ENCODE measurements around the gene GLB1L2.
"Not testable (repeated sequence)": the region's sequence is repeated elsewhere in the genome, so short reads cannot be mapped to it uniquely, and the experiment has no call there.

Gene GLB1L2, protein sequence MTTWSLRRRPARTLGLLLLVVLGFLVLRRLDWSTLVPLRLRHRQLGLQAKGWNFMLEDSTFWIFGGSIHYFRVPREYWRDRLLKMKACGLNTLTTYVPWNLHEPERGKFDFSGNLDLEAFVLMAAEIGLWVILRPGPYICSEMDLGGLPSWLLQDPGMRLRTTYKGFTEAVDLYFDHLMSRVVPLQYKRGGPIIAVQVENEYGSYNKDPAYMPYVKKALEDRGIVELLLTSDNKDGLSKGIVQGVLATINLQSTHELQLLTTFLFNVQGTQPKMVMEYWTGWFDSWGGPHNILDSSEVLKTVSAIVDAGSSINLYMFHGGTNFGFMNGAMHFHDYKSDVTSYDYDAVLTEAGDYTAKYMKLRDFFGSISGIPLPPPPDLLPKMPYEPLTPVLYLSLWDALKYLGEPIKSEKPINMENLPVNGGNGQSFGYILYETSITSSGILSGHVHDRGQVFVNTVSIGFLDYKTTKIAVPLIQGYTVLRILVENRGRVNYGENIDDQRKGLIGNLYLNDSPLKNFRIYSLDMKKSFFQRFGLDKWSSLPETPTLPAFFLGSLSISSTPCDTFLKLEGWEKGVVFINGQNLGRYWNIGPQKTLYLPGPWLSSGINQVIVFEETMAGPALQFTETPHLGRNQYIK

DNA sequence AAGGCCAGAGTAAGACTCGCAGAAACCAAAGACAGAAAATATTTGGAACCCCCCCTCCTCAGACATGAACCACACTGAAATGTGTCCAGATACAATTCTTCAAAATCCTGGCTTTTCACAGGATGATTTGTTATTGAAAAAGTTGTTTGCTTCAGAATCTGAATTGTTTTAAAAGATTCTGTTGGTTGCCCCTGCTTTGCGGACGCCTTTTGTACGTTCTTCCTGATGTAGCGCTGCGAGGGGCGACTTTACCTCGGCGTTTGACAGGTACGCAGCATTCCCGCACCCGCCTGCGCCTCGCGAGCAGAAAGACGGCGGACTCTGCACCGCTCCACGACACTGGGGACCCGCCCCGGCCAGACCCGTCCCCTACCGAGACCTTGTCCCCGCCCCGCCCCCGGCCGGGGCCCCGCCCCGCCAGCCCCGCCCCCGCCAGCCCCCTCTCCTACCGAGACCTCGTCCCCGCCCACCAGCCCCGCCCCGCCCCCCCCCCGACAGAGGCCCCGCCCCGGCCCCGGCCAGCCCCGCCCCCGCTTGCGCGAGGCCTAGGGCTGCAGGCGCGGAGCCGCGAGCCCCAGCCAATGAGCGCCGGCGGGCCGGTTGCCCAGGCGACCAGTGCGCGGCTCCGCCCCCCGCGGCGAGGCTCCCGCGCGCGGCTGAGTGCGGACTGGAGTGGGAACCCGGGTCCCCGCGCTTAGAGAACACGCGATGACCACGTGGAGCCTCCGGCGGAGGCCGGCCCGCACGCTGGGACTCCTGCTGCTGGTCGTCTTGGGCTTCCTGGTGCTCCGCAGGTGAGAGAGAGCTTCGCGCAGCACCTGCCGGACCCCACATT is at the start of gene GLB1L2:
TSS of gene GLB1L2 (plus strand) at position 635 of the 835 bp plus-strand sequence. CDS start at position 709, 74 bp downstream.
- no peak for DNase-seq (ENCODE audit: low read depth, low spot score)
- H3K27ac ChIP-seq, result no peak within 1 kb of the TSS

DNA sequence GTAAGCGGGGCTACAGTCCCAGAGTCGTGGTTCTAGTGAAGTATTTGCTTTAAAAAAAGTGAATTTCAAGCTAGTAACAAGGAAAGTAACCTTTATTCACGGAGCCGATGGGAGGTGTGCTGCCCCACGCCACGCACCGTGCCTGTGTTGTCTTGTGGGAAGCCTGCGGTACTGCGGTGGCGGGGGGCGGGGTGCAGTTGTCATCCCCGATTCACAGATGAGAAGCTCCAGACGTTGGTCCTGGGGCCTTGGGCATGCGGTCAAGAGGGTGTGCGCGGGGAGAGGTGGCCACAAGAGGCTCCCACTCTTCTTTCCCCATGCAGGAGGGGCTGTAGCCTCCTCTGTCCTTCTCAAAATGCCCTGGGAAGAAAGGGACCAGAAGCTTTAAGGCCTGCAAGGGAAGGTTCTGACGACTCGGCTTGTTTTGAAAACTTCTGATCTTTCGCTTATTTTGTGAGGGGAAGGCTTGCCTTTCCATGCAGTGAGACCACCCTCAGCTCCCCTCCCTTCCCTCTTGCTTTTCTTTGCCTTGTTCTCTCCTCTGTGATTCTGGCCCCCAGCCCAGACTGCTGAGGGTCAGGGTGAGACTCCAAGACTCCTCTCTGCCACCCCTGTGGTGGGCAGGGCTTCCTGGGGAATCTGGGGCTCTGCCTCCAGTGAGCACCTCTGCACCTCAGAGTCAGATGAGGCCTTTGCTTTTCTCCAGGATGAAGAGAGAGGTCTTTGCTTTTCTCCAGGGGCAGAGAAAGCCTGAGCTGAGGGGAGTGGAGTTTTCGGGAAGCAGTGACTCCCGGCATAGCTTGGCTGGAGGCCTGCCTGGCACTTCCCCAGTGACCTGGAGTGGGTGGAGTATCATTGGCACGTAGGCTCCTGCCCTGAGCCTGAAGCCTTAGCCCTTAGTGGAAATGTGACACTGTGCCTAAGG is 49.4 kb upstream of the GLB1L2 start:
- no peak for DNase-seq (ENCODE audit: low read depth, low spot score)
- no peak overlapping the region for H3K27ac ChIP-seq

GRCh38 chr11:134283461-134284230 is 48.1 kb upstream of the GLB1L2 start:
- no peak overlapping the region for H3K27ac ChIP-seq
- no peak for DNase-seq (ENCODE audit: low read depth, low spot score)

GRCh38 chr11:134284349-134284748 is 47.4 kb upstream of the GLB1L2 start:
- H3K27ac ChIP-seq; DNase-seq (ENCODE audit: low read depth, low spot score): not testable (repeated sequence)

- H3K27ac ChIP-seq, result no peak overlapping the region
Measured at GRCh38 chr11:134287561-134287960, 44.2 kb upstream of the GLB1L2 start.

DNA sequence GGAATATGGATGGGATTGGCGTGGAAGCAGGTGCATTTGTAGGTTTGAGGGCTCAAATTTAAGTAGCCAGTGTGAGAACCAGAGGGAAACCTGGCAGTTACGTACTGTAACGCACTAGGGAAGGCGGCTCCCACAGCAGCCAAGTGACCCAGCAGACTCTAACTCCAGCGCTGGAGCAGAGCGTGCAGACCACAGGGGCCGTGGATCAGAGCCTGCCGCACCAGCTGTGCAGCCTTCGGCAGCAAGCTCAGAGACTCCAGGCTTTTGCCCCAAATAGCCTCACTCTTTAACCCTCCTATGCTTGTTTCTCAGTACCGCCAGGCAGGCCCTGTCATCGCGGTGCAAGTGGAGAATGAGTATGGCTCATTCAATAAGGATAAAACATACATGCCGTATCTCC is 43.3 kb upstream of the GLB1L2 start:
- no peak overlapping the region for H3K27ac ChIP-seq
- no peak for DNase-seq (ENCODE audit: low read depth, low spot score)

More at GRCh38 chr11:134287561-134287960, 44.2 kb upstream of the GLB1L2 start:
- no peak for DNase-seq (ENCODE audit: low read depth, low spot score)

GRCh38 chr11:134289167-134289566 is 42.6 kb upstream of the GLB1L2 start:
- H3K27ac ChIP-seq, result no peak overlapping the region
- DNase-seq (ENCODE audit: low read depth, low spot score), result no peak

DNA sequence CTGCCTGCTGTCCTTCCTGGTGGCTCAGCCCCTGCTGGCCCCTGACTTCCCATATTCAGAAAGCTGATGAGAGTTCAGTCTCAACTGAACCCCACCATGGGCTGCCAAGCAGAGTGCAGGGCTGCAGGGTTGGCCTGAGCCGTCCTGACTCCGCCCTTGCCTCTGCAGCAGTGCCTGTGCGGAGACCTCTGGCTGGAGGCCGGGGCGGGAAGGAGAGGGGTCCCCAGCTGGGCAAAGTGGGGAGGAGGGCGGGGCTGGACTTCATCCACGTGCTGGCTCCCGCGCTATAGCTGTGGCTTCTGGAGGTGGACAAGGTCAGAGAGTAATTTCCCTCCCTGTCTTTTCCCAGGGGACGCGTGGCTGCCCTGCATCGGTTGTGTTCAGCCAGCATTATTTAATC is 42.0 kb upstream of the GLB1L2 start:
- no peak for DNase-seq (ENCODE audit: low read depth, low spot score)
- no peak overlapping the region for H3K27ac ChIP-seq

- DNase-seq (ENCODE audit: low read depth, low spot score), result no peak
- no peak overlapping the region for H3K27ac ChIP-seq
Measured at GRCh38 chr11:134290646-134291045, 41.1 kb upstream of the GLB1L2 start.

GRCh38 chr11:134291196-134291595 is 40.6 kb upstream of the GLB1L2 start:
- no peak overlapping the region for H3K27ac ChIP-seq
- no peak for DNase-seq (ENCODE audit: low read depth, low spot score)

DNA sequence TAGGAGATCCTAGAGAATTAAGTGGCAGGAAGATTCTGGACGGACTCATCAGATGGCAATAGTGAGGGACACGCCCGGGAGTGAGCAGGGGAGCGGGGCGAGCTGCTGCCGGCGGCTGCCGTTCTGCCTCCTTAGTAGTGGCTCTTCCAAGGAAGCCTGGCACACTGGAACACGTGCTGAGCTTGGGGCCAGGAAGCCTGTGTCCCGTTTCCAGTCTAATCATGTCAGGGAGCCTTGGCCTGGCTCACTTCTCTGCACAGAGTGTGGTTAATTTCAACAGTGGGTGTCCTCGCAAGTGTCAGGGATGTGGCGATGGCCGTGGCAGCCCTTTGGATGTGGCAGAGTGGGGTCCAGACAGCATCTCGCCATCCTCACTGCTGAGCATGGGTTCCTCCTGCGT is 39.1 kb upstream of the GLB1L2 start:
- DNase-seq (ENCODE audit: low read depth, low spot score), result no peak
- no peak overlapping the region for H3K27ac ChIP-seq

- H3K27ac ChIP-seq, result no peak overlapping the region
- DNase-seq (ENCODE audit: low read depth, low spot score), result no peak
Measured at GRCh38 chr11:134293119-134294113, 38.4 kb upstream of the GLB1L2 start.

DNA sequence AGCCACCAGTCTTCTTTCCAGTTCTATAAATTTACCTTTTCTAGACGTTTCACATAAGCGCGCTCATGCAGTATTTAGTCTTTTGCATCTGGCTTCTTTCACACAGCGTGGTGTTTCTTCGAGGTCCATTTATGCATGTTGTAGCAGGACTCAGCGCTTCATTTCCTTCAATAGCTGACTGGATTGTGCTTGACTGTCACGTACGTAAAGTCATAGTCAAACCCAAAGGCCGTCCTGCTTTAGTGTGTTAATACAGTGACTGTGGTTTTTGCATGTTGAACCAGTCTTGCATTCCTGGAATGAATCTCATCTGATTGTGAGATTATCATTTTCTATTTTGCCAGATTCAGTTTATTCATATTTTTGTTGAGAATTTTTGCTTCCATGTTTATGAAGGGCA is 37.1 kb upstream of the GLB1L2 start:
- H3K27ac ChIP-seq, result no peak overlapping the region
- DNase-seq (ENCODE audit: low read depth, low spot score), result no peak

DNA sequence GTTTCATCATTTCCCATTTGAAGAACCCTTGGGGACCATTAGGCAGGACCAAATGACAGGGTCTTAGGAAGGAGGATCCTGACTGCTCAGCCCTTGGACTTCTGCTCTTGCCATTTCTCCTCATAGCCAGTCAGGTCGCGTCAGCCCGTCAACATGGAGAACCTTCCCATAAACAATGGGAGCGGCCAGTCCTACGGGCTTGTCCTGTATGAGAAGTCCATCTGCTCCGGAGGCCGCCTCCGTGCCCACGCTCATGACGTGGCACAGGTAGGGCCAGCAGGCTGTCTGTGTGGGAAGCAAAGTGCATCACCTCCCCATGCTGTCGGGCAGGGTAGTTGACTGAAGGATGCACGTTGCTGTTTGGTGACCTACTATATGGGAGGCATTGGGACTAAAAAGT is 19.6 kb upstream of the GLB1L2 start:
- no peak for DNase-seq (ENCODE audit: low read depth, low spot score)
- no peak overlapping the region for H3K27ac ChIP-seq

DNA sequence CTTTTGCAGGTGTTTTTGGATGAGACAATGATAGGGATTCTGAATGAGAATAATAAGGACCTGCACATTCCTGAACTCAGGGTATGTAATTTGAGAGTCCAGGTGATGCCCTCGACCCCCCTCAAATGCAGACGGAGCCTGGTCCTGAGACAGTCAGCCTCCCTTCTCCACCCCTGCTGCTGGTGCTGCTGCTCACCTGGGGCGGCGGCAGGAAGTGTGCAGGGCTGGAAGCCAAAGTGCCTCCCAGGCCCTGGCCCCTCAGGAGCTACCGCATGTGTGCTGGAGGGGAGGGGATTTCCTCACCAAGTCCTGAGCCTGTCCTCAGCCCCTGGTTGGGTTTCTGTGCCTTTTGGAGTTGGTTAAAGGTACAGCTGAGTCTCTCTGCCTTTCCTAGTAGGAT is 19.0 kb upstream of the GLB1L2 start:
- no peak for DNase-seq (ENCODE audit: low read depth, low spot score)
- no peak overlapping the region for H3K27ac ChIP-seq

GRCh38 chr11:134313379-134313778 is 18.4 kb upstream of the GLB1L2 start:
- H3K27ac ChIP-seq, result no peak overlapping the region

DNA sequence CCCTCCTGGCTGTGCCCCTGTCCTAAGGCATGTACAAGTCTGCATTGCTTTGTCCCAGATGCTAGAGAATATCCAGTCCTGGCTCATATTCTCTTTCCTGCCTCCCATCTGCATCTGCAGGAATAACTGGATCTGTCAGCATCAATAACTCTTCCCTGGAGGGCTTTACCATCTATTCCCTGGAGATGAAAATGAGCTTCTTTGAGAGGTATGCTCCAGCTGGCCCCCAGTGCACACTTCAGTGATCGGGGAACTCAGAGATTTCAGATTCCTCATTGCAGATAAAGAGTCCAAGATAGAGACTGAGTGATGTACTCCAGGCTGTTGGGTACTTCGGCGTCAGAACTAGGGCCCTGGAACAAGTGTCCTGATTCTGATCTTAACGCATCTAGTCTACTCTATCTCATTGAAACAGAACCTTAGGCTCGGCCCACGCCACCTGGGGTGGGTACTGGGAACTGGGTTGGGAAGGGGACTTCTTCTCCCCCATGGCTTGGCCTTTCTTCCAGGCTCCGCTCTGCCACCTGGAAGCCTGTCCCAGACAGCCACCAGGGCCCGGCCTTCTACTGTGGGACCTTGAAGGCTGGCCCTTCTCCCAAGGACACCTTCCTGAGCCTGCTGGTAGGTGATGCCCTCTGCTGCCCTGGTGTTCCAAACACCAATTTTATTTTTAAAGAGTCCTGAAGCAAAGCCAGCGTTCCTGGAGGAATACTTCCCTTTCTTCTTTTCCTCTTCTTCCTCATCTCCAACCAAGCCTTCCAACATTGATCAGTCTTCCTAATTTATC is 17.8 kb upstream of the GLB1L2 start:
- no peak for DNase-seq (ENCODE audit: low read depth, low spot score)
- no peak overlapping the region for H3K27ac ChIP-seq

More at GRCh38 chr11:134313379-134313778, 18.4 kb upstream of the GLB1L2 start:
- DNase-seq (ENCODE audit: low read depth, low spot score), result no peak
